Panc1 (cell line): ENCODE data around the gene IL19. TPM values are rescaled to one million over a fixed set of nuclear protein-coding genes. Genes with fewer than 3 reads are reported as not detected.

ENCODE experiments used
- ATAC-seq: fragments of 200-7000 bp; cut with Tn5 transposase; 2 replicates; pipeline ENCODE4 v1.9.1; 2020; ENCODE audit warnings: mild to moderate bottlenecking, moderate library complexity
- BruUV-seq: library from RNA; stranded (reverse); fragments of 400-500 nt; replicated peaks from 2 replicates; lab custom pipeline; 2021; lab: Mats Ljungman, UMichigan
- CTCF ChIA-PET: fragments of 300-600 bp; sonication (Branson Sonifier 250); formaldehyde crosslinking; loops from one replicate; lab custom pipeline; 2022; ENCODE audit warnings: antibody characterized with exemption; lab: Charles Lee
- POLR2A ChIA-PET: fragments of 300-600 bp; sonication (Branson Sonifier 250); formaldehyde crosslinking; loops from one replicate; lab custom pipeline; 2022; ENCODE audit warnings: antibody characterized with exemption; lab: Charles Lee
- DNase-seq: peaks from one replicate; pipeline ENCODE4 v3.0.0-alpha.2; 2010; ENCODE audit warnings: low read depth, low spot score
- H3K27ac ChIP-seq: 2 replicates; pipeline ENCODE4 v1.5.1; 2011; ENCODE audit warnings: mild to moderate bottlenecking, low read length, inconsistent platforms
- H3K27me3 ChIP-seq: fragments of 200-500 bp; sonication (Bioruptor generic); 2 replicates; pipeline ENCODE4 v1.6.0; 2014; ENCODE audit warnings: low read length, inconsistent platforms; ENCODE audit not compliant: control insufficient read depth, insufficient read depth
- H3K36me3 ChIP-seq: fragments of 200-500 bp; sonication (Bioruptor generic); 2 replicates; pipeline ENCODE4 v1.5.1; 2014; ENCODE audit warnings: inconsistent platforms, mild to moderate bottlenecking, low read length, moderate library complexity; ENCODE audit not compliant: control insufficient read depth, insufficient read depth
- H3K4me1 ChIP-seq: 2 replicates; pipeline ENCODE4 v1.5.1; 2011; ENCODE audit warnings: inconsistent platforms, mild to moderate bottlenecking, low read length, moderate library complexity; ENCODE audit not compliant: control insufficient read depth, insufficient read depth
- H3K4me3 ChIP-seq, 2 experiments: 2 replicates each; pipeline ENCODE4 v1.5.1; 2011 to 2012; ENCODE audit warnings: low read depth in 2 of 2, low read length in 2 of 2, mild to moderate bottlenecking in 2 of 2, inconsistent platforms in 1 of 2, moderate library complexity in 1 of 2
- H3K9me3 ChIP-seq: fragments of 200-500 bp; sonication (Bioruptor generic); 2 replicates; pipeline ENCODE4 v1.5.1; 2014; ENCODE audit warnings: low read depth, mild to moderate bottlenecking, inconsistent platforms, low read length, moderate library complexity; ENCODE audit not compliant: control insufficient read depth, insufficient read depth
- POLR2AphosphoS5 ChIP-seq: IDR thresholded peaks from 2 replicates; pipeline ENCODE4 v1.6.1; 2012; ENCODE audit warnings: mild to moderate bottlenecking, low read depth, low read length, moderate library complexity
- SIN3A ChIP-seq: IDR thresholded peaks from 2 replicates; pipeline ENCODE4 v1.6.1; 2012; ENCODE audit warnings: low read depth, mild to moderate bottlenecking, low read length, moderate library complexity, borderline replicate concordance; ENCODE audit not compliant: insufficient read depth
- TCF7L2 ChIP-seq: IDR thresholded peaks from 2 replicates; pipeline ENCODE4 v1.6.1; 2011; ENCODE audit warnings: mild to moderate bottlenecking, low read depth, low read length, inconsistent platforms
- in situ Hi-C: cut with HindIII; loops from 2 replicates; pipeline ENCODE4 v1.10.0; 2016; ENCODE audit warnings: low sequenced_read_pairs, low pct_unique_long_range_greater_than_20kb
- intact Hi-C: fragments of 100-400 bp; cut with micrococcal nuclease; formaldehyde crosslinking; loops from one replicate; pipeline ENCODE4 v1.10.0; 2022; ENCODE audit not compliant: unreplicated experiment
- total RNA-seq: library from RNA; stranded (reverse); gene quantifications from one replicate; pipeline ENCODE4 v1.2.1, GENCODE V29; 2021; ENCODE audit not compliant: unreplicated experiment
- TF ChIP-seq, protein P1 (sequence below): fragments of 450-650 bp; IDR thresholded peaks from 2 replicates; pipeline ENCODE4 v1.5.1; 2017; ENCODE audit warnings: mild to moderate bottlenecking
- TF ChIP-seq, protein P2 (sequence below), 2 experiments: IDR thresholded peaks; 2 replicates each; pipeline ENCODE4 v1.6.1; 2011 to 2012; ENCODE audit warnings: low read depth in 2 of 2, control low read depth in 1 of 2, low read length in 1 of 2, mild to moderate bottlenecking in 1 of 2, moderate library complexity in 1 of 2; ENCODE audit not compliant: insufficient read depth in 1 of 2

The IL19 gene
- total RNA-seq, 1 experiment from 2014 or later = not detected

DNA sequence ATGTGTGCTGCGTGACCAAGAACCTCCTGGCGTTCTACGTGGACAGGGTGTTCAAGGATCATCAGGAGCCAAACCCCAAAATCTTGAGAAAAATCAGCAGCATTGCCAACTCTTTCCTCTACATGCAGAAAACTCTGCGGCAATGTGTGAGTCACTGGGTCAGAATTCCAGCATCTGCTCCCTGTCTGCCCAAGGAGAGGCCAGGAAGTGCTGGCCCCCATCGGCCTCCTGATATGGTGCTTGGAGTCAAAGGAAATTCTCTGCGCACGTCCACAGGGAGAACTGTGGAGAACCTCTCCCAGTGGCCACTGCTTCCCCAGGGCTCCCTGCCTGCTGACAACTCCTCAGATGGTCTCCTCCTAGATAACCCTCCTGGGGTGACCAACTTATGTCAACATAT lies 69.3 kb downstream of the IL19 start:
- intact Hi-C loops = no loop called here
- no TSS peak for BruUV-seq
- DNase-seq = no peak
- ChIA-PET POLR2A (no interaction called here), CTCF (no interaction called here)
- peaks cover 12% of the 10 kb centered on the region for H3K27me3 ChIP-seq
- in situ Hi-C loops = no loop called here
- no peaks in the 10 kb centered on the region for H3K36me3 ChIP-seq
- no peak overlapping the region for H3K27ac ChIP-seq
- H3K4me1 ChIP-seq = no peaks in the 10 kb centered on the region
- H3K9me3 ChIP-seq = no peaks in the 10 kb centered on the region
- H3K4me3 ChIP-seq = no peak overlapping the region
- ATAC-seq = no peak
- TF ChIP-seq, protein P1, sequence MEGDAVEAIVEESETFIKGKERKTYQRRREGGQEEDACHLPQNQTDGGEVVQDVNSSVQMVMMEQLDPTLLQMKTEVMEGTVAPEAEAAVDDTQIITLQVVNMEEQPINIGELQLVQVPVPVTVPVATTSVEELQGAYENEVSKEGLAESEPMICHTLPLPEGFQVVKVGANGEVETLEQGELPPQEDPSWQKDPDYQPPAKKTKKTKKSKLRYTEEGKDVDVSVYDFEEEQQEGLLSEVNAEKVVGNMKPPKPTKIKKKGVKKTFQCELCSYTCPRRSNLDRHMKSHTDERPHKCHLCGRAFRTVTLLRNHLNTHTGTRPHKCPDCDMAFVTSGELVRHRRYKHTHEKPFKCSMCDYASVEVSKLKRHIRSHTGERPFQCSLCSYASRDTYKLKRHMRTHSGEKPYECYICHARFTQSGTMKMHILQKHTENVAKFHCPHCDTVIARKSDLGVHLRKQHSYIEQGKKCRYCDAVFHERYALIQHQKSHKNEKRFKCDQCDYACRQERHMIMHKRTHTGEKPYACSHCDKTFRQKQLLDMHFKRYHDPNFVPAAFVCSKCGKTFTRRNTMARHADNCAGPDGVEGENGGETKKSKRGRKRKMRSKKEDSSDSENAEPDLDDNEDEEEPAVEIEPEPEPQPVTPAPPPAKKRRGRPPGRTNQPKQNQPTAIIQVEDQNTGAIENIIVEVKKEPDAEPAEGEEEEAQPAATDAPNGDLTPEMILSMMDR = no peak
- TF ChIP-seq, protein P2, sequence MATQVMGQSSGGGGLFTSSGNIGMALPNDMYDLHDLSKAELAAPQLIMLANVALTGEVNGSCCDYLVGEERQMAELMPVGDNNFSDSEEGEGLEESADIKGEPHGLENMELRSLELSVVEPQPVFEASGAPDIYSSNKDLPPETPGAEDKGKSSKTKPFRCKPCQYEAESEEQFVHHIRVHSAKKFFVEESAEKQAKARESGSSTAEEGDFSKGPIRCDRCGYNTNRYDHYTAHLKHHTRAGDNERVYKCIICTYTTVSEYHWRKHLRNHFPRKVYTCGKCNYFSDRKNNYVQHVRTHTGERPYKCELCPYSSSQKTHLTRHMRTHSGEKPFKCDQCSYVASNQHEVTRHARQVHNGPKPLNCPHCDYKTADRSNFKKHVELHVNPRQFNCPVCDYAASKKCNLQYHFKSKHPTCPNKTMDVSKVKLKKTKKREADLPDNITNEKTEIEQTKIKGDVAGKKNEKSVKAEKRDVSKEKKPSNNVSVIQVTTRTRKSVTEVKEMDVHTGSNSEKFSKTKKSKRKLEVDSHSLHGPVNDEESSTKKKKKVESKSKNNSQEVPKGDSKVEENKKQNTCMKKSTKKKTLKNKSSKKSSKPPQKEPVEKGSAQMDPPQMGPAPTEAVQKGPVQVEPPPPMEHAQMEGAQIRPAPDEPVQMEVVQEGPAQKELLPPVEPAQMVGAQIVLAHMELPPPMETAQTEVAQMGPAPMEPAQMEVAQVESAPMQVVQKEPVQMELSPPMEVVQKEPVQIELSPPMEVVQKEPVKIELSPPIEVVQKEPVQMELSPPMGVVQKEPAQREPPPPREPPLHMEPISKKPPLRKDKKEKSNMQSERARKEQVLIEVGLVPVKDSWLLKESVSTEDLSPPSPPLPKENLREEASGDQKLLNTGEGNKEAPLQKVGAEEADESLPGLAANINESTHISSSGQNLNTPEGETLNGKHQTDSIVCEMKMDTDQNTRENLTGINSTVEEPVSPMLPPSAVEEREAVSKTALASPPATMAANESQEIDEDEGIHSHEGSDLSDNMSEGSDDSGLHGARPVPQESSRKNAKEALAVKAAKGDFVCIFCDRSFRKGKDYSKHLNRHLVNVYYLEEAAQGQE (IDR thresholded peaks at IDR 0.05; ENCODE audit: insufficient read depth in 1 of 2, low read depth in 2 of 2, low read length in 1 of 2) = no peak
- TF ChIP-seq TCF7L2 = no peak

DNA sequence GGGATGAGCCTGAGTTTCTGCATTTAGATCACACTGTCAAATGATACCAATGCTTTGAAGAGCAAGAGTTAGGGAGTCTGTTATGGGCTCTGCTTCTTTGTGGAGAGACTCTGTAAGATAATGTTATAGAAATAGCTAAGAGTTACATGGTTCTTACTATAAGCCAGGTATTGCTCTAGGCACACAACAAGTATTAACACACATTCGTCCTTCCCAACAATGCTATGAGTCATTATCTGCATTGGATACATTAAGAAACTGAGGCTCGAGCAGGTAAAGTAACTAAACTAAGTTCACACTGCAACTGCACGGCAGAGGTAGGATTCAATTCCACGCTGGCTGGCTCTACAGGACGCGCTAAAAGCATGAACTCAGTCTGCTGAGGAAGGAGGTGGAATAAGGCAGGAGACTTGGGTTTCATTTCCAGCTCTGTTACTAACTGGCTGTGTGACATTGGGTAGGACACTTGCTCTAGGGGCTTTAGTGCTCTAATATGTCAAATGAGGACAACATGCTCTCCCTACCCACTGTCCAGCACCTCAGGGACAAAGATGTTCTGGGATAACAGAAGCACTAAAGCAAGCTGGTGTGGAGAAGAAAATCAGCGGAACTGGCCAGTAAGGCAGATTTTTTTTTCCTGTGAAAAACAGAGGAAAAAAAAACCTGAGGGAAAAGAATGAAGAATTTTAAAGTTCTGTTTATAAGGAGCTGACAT lies 71.2 kb downstream of the IL19 start:
- Histone ChIP-seq H3K4me3 (no peak overlapping the region), H3K27ac (no peak overlapping the region), H3K9me3 (no peaks in the 10 kb centered on the region), H3K27me3 (peaks cover 6% of the 10 kb centered on the region), H3K4me1 (no peaks in the 10 kb centered on the region), H3K36me3 (no peaks in the 10 kb centered on the region)
- intact Hi-C loops (no loop called here), in situ Hi-C loops (no loop called here)
- POLR2A ChIA-PET = no interaction called here
- CTCF ChIA-PET = no interaction called here
- TF ChIP-seq, protein P2 (IDR thresholded peaks at IDR 0.05; ENCODE audit: insufficient read depth in 1 of 2, low read depth in 2 of 2, low read length in 1 of 2) = no peak
- TF ChIP-seq TCF7L2 = no peak
- TF ChIP-seq POLR2AphosphoS5 = no peak
- no peak for TF ChIP-seq SIN3A
- TF ChIP-seq, protein P1 = no peak
- ATAC-seq (no peak), DNase-seq (no peak)
- BruUV-seq = no TSS peak
